ENCODE measurements around the gene UMOD. TPM values are rescaled to one million over a fixed set of nuclear protein-coding genes. Genes with fewer than 3 reads are reported as not detected.

The UMOD gene
- total RNA-seq, 2 donors from 2014 or later: not detected

DNA sequence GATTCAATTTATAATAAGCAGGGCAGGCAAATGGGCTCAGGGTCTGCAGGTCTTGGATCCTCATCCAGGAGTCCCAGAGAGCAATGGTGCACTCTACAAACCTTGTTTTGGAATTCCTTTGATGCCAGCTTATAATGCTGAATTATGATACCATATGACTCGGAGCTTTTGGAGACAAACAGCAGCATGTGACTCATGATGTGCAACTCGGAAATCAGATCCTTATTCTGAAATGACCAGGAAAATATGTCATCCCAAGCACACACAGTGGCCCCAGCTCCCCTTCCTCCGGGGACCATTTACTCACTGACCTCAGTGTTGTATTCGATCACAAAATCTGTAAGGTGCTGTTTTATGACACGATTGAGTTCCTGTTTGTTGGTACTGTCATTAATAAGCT, 20.2 kb upstream of the UMOD start:
- intact Hi-C loops (cut with DNase I): no loop called here
- DNase-seq (ENCODE audit: low spot score): no peak

DNA sequence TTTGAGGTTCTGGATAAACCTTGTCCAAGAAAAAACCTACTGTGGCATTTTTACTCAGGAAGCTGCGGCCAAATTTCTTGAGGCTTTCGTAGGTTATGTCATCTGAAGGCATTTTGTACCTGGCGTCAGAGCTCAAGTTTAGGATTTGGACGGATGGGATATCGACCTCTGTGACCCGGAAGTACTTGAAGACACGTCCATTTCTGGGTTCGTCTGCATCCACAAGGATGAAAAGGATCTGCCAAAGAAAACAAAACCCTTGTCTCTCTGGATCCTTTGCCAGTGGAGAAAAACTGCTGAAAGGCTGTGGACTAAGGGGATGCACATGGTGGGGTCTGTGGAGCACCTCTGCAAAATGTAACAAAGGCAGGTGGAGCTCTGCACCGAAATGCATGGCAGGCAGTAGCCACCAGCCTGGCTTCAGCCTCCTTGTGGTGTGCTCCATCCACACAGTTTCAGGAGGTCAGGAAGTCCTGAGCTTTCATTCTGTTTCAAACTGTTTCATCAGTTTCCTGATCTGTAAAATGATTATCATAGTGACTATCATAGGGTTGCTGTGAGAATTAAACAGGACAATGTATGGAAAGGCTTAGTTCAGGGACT, 17.0 kb upstream of the UMOD start:
- no peak for DNase-seq (ENCODE audit: low spot score)
- intact Hi-C loops (cut with DNase I): no loop called here

DNA sequence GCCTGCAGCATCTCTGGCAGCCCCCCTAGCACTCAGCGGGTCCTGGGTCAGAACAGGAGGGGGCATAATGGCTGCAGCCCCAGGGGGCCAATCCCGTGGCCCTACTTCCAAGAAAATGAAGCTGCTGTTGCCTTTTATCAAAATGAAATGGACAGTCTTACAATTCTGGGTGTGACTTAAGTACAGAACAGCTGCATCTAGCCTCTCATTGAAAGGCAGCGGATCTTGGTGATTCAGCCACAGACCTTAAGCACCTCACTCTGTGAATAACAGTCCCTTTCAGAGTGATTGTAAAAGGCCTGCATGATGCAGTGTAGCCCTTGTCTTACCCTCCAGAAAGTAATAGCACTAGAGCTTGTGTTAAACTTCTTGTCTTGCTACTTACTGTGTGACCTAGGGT, 11.5 kb upstream of the UMOD start:
- intact Hi-C loops (cut with DNase I): no loop called here

DNA sequence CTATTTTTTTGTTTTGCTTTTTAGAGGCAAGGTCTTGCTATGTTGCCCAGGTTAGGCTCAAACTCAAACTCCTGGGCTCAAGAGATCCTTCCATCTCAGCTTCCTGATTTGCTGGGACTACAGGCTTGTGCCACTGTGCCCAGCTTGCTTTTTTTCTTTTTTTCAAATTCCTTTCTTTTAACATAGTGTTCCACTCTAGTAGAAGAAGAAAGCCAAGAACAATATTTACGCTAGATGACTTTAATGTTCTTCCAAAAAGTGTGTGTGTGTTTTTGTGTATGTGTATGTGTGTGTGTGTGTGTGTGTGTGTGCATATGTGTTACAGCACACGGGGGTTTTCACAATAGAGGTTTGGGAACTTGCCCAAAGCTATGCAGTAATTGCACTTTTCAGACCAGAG, 10.7 kb upstream of the UMOD start:
- no peak for DNase-seq (ENCODE audit: low spot score)
- intact Hi-C loops (cut with DNase I): no loop called here

More for the DNA sequence above, 11.5 kb upstream of the UMOD start:
- no peak for DNase-seq (ENCODE audit: low spot score)

DNA sequence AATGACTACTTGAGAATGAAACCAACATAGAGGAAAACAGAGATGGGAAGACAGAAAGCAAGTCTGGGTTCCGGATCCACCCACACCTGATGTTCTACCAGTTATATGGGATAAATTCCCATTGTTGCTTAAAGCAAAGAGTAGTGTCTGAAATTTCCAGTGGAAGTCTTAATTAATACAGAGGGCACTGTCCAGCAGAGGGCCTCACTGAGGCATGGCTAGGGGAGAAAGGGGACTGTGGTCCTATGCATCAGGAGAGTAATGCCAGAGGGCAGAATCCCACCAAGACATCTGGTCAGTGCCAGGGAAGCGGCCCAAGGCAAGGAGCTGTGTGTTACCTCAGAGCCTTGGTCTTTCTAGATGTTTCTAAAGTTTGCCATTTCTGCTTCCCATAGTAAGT, 7.5 kb upstream of the UMOD start:
- intact Hi-C loops (cut with DNase I): no loop called here
- no peak for DNase-seq (ENCODE audit: low spot score)

DNA sequence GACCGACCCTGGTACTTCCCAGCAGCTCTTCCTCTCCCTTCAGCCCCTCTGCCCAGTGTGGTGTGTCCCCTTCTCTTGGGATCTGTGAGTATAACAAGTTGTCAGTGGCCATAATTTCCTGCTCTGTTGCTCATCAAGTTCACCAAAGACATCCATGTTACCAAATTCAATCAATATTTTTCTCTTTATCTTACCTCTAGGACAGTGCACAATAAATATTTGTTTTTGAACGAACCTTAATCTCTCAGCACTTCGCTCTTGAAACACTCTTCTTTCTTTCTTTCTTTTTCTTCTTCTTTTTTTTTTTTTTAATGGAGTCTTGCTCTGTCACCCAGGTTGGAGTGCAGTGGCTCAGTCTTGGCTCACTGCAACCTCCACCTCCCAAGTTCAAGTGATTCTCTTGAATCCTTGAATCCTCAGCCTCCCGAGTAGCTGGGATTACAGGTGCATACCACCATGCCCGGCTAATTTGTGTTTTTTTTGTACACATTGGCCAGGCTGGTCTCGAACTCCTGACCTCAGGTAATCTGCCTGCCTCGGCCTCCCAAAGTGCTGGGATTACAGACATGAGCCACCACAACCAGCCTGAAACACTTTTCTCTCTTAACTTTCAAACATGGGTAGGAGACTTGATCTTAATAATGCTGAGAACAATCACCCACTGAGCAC, 2.7 kb upstream of the UMOD start:
- no peak for DNase-seq (ENCODE audit: low spot score)
- intact Hi-C loops (cut with DNase I): no loop called here

DNA sequence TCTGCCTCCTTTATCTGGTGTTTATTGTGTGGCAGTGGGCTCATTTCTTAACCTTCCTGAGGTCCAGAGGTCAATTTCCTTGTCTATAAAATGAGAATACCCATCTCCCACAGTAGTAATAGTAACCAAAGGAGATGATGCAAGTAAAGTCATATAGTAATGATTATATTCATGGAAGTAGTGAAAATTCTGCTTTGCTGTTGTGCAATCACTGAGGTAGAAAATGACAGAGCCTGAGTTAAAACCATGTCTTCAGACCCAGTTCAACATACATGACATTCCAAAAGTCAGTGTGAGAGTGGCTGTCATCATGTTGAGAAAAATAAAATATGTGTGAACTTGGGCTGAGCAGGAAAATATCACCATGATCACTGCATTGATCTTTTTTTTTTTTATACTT, 864 bp upstream of the UMOD start:
- intact Hi-C loops (cut with DNase I): no loop called here
- DNase-seq (ENCODE audit: low spot score): no peak

DNA sequence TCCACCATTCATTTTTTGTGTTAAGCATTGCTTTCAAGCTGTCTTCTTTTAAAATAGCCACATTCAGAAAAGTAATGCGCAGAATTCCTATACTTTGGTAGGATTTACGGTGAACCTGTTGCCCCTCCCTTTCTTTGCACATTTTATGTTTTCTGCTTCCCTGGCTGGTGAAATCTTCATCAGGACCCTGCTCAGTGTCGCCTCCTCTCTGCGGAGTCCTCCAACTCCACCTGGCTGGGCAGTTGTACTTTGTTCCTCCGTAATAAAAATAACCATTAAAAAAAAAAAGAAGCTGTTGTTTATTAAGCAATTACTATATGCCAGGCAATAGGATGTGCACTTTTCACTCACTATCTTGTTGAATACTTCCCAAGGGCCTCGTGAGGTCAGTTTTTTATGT, 2.9 kb downstream of the UMOD start:
- DNase-seq (ENCODE audit: low spot score): no peak
- intact Hi-C loops (cut with DNase I): no loop called here

DNA sequence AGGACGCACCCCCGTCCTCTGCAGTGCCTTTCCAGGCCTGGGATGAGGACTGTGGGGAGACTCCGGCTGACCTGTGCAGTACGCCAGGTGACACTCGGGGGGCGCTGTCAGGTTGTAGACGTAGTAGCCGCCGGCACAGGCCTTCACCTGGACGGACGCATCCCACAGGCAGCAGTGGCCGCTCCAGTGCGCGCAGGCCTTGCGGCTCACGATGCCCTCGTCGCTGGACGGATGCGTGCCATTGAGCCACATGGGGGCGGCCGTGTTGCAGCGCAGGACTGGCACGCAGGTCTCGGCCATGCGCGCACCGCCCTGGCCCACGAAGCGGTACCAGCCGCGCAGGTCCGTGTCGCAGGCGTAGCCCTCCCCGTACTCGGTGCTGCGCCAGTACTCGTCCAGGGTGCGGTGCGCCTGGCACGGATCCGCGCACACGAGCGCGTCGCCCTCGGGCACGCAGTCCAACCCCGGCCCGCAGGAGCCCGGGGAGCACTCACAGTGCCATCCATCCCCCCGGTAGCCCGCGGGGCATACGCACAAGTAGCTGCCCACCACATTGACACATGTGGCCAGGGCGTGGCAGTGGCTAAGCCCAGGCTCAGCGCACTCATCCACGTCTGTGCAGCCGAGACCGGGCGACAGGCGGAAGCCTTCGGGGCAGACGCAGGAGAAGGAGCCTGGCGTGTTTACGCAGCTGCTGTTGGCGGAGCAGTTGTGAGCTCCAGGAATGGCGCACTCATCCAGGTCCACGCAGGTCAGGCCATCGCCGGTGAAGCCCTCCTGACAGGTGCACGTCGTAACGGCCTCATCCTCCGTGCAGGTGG, 3.9 kb downstream of the UMOD start:
- intact Hi-C loops (cut with DNase I): no loop called here
- no peak for DNase-seq (ENCODE audit: low spot score)

DNA sequence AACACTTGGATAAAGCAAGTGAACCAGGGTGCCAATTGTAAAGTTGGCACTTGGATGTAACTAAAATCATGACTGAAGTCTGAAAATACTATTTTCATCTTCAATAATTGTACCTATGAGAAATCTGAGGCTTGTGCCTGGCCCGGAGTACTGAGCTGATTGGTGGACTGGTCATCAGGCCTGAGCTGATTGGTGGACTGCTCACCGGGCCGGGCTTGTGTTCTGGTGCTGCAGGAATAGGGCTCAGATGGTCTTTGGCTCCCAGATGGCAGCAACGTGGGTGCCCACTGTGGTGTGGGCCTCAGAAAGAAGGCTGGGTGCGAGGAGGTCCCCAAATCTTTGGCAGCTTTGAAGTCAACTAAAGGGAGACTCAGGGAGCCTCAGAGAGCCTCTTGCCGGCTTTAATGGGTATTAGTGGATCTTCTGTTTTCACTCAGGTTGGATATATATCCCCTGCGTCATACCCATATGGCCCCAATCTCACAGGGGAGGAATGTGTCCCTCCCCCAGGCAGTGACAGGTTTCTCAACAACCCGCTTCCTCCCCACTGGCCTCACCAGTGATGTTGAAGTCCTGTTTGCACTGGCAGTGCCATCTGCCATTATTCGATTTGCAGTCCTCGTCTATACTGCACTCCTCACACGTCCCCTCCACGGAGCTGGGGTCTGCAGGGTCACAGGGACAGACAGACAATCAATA, 4.7 kb downstream of the UMOD start:
- no peak for DNase-seq (ENCODE audit: low spot score)
- intact Hi-C loops (cut with DNase I): no loop called here

DNA sequence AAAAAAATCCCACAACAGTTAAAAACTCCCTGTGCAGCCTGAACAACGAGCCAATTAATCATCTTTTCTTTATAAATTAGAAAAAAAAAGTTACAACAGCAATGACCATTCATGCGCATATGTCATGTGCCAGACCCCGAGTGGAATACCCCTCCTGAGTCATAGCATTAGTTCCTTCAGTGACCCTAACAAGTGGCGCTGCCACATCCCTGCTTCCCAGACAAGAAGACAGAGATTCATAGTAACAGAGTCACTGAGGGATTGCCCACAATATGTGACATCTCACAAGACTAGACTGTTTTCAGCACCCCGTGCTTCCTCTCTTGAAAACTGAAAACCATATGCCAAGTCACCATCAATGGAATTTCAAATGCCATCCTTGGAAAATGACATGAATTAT, 7.9 kb downstream of the UMOD start:
- intact Hi-C loops (cut with DNase I): no loop called here
- DNase-seq (ENCODE audit: low spot score): no peak

DNA sequence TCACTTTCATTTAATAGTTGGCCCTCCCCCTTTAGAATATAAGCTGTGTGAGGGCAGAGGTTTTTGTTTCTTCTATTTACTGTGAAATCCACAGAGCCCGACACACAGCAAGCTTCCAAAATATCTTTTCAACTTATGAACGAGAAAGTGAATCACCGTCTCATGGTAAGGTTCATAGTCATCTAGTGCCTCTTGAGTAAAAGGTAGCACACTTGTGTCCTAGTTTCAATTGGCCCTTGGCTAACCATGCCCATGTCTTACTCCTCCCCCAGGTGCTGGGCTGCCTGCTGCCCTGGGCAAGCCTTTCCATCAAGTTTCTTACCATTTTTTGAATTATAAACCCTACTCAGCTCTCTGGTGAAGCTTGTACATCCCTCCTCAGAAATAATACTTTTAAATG, 12.8 kb downstream of the UMOD start:
- intact Hi-C loops (cut with DNase I): no loop called here
- DNase-seq (ENCODE audit: low spot score): no peak

DNA sequence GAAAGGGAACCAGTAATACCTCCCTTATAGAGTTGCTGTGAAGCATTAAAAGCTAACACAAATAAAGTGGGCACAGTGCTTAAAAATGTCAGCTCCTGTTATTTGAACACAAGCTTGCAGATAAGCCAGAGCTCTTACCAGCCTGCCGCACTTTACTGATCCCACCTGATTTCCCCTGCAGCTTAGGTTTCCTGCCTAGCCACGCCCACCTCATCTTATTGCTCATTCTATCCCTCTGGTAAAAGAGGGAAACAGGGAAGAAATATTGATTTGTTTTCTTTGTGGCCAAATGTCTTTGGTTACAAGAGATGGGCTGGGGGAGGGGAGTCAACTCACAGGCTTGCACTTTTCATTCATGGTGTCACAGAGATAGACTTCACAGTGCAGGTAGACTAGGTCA, 15.6 kb downstream of the UMOD start:
- no peak for DNase-seq (ENCODE audit: low spot score)
- intact Hi-C loops (cut with DNase I): no loop called here

DNA sequence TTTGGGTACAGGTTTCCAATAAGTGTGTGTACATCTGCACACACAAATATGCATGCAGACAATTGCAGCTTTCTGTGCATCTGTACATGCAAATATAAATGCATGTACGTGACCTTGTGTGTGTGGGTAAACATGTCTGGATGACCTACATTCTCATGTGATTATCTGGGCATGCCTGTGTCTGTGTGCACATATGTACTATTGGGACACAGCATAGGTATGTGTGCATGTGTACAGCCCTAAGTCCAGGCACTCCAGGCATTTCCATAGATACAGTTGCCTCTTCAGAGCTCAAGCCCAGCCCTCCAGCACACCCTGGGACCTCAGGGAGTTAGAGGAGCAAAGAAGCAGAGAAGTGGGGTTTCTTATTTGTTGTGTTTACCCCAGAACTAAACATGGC, 18.1 kb downstream of the UMOD start:
- intact Hi-C loops (cut with DNase I): no loop called here
- DNase-seq (ENCODE audit: low spot score): no peak

DNA sequence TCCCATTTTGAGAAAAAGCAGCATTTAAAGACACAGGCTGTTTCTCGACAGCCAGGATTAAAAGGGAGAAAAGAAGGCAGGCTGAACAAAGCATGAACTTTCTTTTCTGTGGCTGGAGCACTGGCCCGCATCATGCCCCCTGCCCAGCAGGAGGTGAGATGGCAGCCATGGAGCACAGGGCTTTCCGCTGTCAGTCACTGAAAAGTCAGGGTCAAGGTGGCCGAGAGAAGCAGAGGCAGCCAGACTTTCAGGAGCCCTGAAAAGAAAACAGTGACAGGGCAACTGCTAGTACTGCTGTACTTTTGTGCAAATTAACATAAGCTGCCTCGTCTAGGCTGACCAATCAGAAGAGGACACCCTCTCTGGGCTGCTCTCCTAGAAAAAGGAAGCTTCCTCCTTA, 19.4 kb downstream of the UMOD start:
- DNase-seq (ENCODE audit: low spot score): no peak
- intact Hi-C loops (cut with DNase I): no loop called here

DNA sequence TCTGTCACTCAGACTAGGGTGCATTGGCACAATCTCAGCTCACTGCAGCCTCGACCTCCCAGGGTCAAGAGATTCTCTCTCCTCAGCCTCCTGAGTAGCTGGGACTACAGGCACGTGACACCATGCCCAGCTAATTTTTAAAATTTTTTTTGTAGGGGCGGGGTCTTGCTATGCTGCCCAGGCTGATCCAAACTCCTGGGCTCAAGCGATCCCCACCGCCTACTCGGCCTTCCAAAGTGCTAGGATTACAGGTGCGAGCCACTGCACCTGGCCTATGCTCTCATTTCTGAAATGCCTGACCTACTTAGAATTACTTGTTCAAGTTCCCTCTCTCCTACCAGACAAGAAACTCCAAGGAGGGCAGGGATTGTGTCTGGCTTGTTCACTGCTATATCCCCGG, 20.1 kb downstream of the UMOD start:
- intact Hi-C loops (cut with DNase I): no loop called here
- DNase-seq (ENCODE audit: low spot score): no peak

DNA sequence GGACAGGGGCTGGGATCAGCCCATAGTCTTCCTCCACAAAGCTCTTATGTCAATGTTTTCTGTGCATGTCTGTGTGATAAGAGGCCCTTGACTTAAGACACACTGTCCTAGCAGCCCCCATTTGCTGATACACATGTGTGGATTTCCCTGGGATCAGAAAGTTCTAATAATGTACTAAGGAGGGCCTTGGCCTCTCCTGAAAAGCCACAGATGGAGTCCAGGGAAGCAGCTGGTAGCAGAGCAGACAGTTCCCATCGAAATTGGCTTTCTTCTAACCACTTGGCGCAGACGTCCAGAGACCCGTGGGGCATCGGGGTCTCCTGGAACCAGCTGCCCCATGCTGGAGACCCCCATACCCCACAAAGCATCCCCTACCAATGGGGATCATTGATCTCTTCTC, 20.9 kb downstream of the UMOD start:
- no peak for DNase-seq (ENCODE audit: low spot score)

DNA sequence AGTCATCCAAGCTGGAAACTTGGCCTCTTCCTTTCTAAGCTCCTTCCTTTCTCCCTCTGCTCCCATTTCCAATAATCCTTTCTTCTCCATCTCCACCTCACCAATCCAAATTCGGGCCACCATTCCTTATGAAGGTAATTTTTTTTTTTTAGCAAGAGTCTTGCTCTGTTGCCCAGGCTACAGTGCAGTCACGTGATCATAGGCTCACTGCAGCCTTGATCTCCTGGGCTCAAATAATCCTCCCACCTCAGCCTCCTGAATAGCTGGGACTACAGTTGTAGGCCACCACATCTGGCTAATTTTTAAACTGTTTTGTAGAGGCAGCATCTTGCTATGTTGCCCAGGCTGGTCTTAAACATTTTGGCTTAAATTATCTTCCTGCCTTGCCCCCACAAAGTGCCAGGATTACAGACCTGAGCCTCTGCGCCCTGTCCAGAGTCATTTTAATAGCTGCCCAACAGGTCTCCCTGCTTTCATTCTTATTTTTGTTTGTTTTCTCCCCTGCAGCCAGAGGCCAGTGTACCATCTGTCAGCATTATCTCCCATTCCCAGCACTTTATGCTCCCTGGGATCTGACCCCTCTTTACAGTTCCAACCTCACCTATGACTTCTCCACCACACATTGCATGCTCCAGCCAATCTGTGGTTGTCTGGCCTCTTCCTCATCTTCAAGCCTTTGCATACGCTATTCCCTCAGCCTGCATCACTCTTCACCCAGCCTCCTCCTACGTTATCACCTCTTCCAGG, 22.9 kb downstream of the UMOD start:
- intact Hi-C loops (cut with DNase I): loop anchor here in 1 of 2 donors (5.0 kb wide), 1 partner anchor 332 kb away; no protein-coding TSS in a partner anchor

More for the DNA sequence above, 20.9 kb downstream of the UMOD start:
- intact Hi-C loops (cut with DNase I): no loop called here

DNA sequence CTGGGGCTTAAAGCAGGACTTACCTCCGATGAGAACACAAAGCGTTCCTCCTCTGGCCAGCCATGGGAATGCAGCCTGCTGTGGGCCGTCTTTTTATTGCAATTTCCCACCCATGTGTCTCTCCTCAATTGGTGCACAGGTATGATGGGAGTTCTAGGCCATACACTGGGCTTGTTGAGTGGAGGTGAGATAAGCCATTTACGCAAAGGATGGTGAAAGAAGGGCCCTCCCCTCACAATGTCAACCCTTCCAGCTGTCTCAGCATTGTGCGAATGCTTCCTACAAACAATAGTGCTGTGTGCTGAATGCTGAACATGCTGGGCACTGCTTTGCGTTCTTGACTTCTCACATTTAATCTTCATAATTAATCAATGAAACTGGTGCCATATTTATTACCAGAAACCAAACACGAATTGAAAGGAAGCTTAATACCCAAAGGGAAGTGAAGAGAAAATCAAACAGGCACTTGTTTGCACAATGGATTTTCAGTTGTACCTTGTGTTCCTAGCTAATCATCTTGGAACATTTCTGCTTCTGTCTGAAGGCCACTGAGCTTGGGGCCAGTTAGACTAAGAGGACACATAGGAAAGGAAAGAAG, 25.0 kb downstream of the UMOD start, which contains the start of gene GP2:
TSS of gene GP2 (minus strand) at position 70 of the 598 bp plus-strand sequence. CDS start 1,082 bp downstream, outside the sequence.
- intact Hi-C loops (cut with DNase I): loop anchor here in 1 of 2 donors (5.0 kb wide), 1 partner anchor 330 kb away; no protein-coding TSS in a partner anchor
- DNase-seq (ENCODE audit: low spot score): no peak

More for the DNA sequence above, 22.9 kb downstream of the UMOD start:
- DNase-seq (ENCODE audit: low spot score): no peak

Measured in posterior vena cava (tissue), 2 donors.